HUES6 (cell line): ENCODE measurements around the gene NPEPL1.
"Not testable (repeated sequence)": the region's sequence is repeated elsewhere in the genome, so short reads cannot be mapped to it uniquely, and the experiment has no call there.

ENCODE experiments used
- H3K27ac ChIP-seq: 2 replicates; pipeline ENCODE4 v1.7.0; 2013; ENCODE audit warnings: low read depth, mild to moderate bottlenecking, low read length, inconsistent platforms
- H3K27me3 ChIP-seq: 2 replicates; pipeline ENCODE4 v1.6.1; 2013; ENCODE audit warnings: low read length; ENCODE audit not compliant: control insufficient read depth, insufficient read depth
- H3K36me3 ChIP-seq: 2 replicates; pipeline ENCODE4 v1.6.1; 2013; ENCODE audit warnings: low read length; ENCODE audit not compliant: control insufficient read depth, insufficient read depth
- H3K4me1 ChIP-seq: 2 replicates; pipeline ENCODE4 v1.6.1; 2013; ENCODE audit warnings: low read length; ENCODE audit not compliant: control insufficient read depth, insufficient read depth
- H3K4me3 ChIP-seq: 2 replicates; pipeline ENCODE4 v1.5.1; 2013; ENCODE audit warnings: low read depth, low read length
- H3K9ac ChIP-seq: one replicate; pipeline ENCODE4 v1.6.1; 2013; ENCODE audit warnings: mild to moderate bottlenecking, low read length
- H3K9me3 ChIP-seq: 2 replicates; pipeline ENCODE4 v1.6.1; 2013; ENCODE audit warnings: low read depth, low read length; ENCODE audit not compliant: control insufficient read depth, insufficient read depth

The NPEPL1 gene

GRCh38 chr20:58722877-58723627 is 30.5 kb downstream of the NPEPL1 start:
- Histone ChIP-seq H3K4me1 (no peaks in the 10 kb centered on the region), H3K9me3 (peaks cover 3% of the 10 kb centered on the region; the same call in 1 of the 2 replicates), H3K27me3 (peaks cover 3% of the 10 kb centered on the region; the same call in 1 of the 2 replicates), H3K36me3 (no peaks in the 10 kb centered on the region), H3K27ac (no peak overlapping the region), H3K4me3 (no peak overlapping the region), H3K9ac (no peak overlapping the region)

- H3K27ac ChIP-seq = no peak overlapping the region
- H3K4me1 ChIP-seq = no peaks in the 10 kb centered on the region
- no peak overlapping the region for H3K4me3 ChIP-seq
- peaks cover 3% of the 10 kb centered on the region; the same call in 1 of the 2 replicates for H3K9me3 ChIP-seq
- H3K27me3 ChIP-seq = peaks cover 3% of the 10 kb centered on the region; the same call in 1 of the 2 replicates
- H3K36me3 ChIP-seq = no peaks in the 10 kb centered on the region
- no peak overlapping the region for H3K9ac ChIP-seq
Measured at GRCh38 chr20:58723628-58723984, 31.0 kb downstream of the NPEPL1 start.

GRCh38 chr20:58726156-58726555 is 33.6 kb downstream of the NPEPL1 start:
- not testable (repeated sequence) for H3K4me3 ChIP-seq, H3K4me1 ChIP-seq, H3K9me3 ChIP-seq, H3K27me3 ChIP-seq, H3K36me3 ChIP-seq, H3K9ac ChIP-seq, H3K27ac ChIP-seq

GRCh38 chr20:58731192-58731591 is 38.6 kb downstream of the NPEPL1 start:
- peaks cover 2% of the 10 kb centered on the region; the same call in 1 of the 2 replicates for H3K9me3 ChIP-seq
- no peaks in the 10 kb centered on the region for H3K27me3 ChIP-seq
- H3K9ac ChIP-seq = no peak overlapping the region
- H3K36me3 ChIP-seq = no peaks in the 10 kb centered on the region
- H3K27ac ChIP-seq = no peak overlapping the region
- no peaks in the 10 kb centered on the region for H3K4me1 ChIP-seq
- no peak overlapping the region for H3K4me3 ChIP-seq

- no peaks in the 10 kb centered on the region for H3K36me3 ChIP-seq
- H3K27me3 ChIP-seq = no peaks in the 10 kb centered on the region
- H3K4me1 ChIP-seq = no peaks in the 10 kb centered on the region
- H3K9me3 ChIP-seq = 0 out of 2 replicates have a peak, but pooled peaks cover 2% of the 10 kb centered on the region
- H3K27ac ChIP-seq = no peak overlapping the region
- no peak overlapping the region for H3K4me3 ChIP-seq
- no peak overlapping the region for H3K9ac ChIP-seq
Measured at GRCh38 chr20:58737198-58737597, 44.6 kb downstream of the NPEPL1 start.

DNA sequence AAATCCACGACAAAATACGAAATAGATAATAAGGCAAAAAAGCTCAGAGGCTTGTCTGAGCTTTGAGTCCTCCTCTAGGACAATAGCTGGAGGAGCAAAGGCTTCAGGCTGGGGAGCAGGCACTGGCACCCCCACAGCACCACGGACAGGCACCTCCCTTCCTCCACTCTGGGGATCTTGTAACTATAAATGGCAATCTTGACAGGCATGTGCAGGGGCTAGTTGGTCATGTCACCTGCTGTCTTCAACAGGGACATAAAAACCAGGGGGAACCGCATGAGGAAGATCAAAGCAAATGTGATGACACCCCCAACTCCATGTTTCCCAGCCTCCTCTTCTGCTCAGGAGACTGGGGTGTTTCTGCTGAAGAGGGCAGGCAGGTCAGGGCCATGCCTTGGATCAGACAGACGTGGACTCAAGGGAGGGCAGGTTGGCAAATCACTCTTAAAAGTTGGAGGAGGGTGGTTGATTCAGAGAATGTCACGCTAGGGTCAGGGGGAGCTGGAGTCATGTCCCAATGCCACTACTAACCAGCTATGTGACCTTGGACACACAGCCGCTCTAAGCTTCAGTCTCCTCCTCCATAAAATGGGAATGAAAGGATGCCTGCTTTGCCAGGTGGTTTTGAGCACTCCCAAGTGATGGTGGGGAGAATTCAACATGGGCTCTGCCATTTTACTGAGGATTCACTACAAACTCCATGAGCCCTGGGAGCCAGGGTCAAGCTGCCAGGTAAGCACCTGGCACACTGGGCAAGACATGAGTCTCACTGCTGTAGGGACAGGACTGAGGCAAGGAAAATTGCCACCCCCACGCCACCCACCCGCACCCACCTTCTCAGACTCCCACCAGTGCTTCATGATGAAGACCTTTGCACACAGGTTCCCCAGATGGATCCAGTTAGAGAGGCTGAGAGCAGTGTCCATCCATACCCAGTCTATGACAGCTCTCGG is 48.0 kb downstream of the NPEPL1 start:
- H3K9ac ChIP-seq = no peak overlapping the region
- H3K4me3 ChIP-seq = no peak overlapping the region
- 0 out of 2 replicates have a peak, but pooled peaks cover 1% of the 10 kb centered on the region for H3K4me1 ChIP-seq
- no peaks in the 10 kb centered on the region for H3K27me3 ChIP-seq
- H3K9me3 ChIP-seq = 0 out of 2 replicates have a peak, but pooled peaks cover 2% of the 10 kb centered on the region
- no peak overlapping the region for H3K27ac ChIP-seq
- no peaks in the 10 kb centered on the region for H3K36me3 ChIP-seq

- H3K36me3 ChIP-seq = no peaks in the 10 kb centered on the region
- 0 out of 2 replicates have a peak, but pooled peaks cover 4% of the 10 kb centered on the region for H3K4me1 ChIP-seq
- H3K27ac ChIP-seq = no peak overlapping the region
- 0 out of 2 replicates have a peak, but pooled peaks cover 2% of the 10 kb centered on the region for H3K9me3 ChIP-seq
- no peak overlapping the region for H3K9ac ChIP-seq
- H3K4me3 ChIP-seq = no peak overlapping the region
- H3K27me3 ChIP-seq = no peaks in the 10 kb centered on the region
Measured at GRCh38 chr20:58741384-58741783, 48.8 kb downstream of the NPEPL1 start.

- Histone ChIP-seq H3K4me1 (0 out of 2 replicates have a peak, but pooled peaks cover 4% of the 10 kb centered on the region), H3K9ac (no peak overlapping the region), H3K4me3 (no peak overlapping the region), H3K27me3 (no peaks in the 10 kb centered on the region), H3K36me3 (no peaks in the 10 kb centered on the region), H3K27ac (no peak overlapping the region), H3K9me3 (0 out of 2 replicates have a peak, but pooled peaks cover 2% of the 10 kb centered on the region)
Measured at GRCh38 chr20:58742668-58743566, 50.3 kb downstream of the NPEPL1 start.

DNA sequence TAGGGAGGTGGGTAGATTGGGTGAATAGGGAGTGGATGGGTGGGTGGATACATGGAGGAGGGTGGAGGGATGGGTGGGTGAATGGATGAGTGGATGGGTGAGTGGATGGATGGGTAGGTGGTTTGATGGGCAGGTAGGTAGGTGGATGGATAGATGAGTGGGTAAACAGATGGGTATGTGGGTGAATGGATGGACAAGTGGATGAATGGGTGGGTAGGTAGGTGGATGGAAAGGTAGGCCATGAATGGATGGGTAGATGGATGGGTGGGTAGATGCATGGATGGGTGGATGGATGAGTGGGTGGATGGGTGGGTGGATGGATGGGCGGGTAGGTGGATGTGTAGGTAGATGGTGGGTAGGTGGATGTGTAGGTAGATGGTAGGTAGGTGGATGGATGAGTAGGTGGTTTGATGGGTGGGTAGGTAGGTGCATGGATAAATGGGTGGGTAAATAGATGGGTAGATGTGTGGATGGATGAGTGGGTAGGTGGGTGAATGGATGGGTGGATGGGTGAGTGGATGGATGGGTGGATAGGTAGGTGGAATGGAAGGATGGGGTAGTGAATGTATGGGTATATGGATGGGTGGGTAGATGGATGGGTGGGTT is 51.4 kb downstream of the NPEPL1 start:
- Histone ChIP-seq H3K36me3 (no peaks in the 10 kb centered on the region), H3K4me3 (no peak overlapping the region), H3K4me1 (0 out of 2 replicates have a peak, but pooled peaks cover 4% of the 10 kb centered on the region), H3K27me3 (no peaks in the 10 kb centered on the region), H3K9me3 (0 out of 2 replicates have a peak, but pooled peaks cover 2% of the 10 kb centered on the region), H3K9ac (no peak overlapping the region), H3K27ac (no peak overlapping the region)

- no peak overlapping the region for H3K9ac ChIP-seq
- H3K9me3 ChIP-seq = 0 out of 2 replicates have a peak, but pooled peaks cover 2% of the 10 kb centered on the region
- no peak overlapping the region for H3K27ac ChIP-seq
- no peaks in the 10 kb centered on the region for H3K36me3 ChIP-seq
- 0 out of 2 replicates have a peak, but pooled peaks cover 4% of the 10 kb centered on the region for H3K4me1 ChIP-seq
- H3K4me3 ChIP-seq = no peak overlapping the region
- H3K27me3 ChIP-seq = no peaks in the 10 kb centered on the region
Measured at GRCh38 chr20:58744836-58745235, 52.2 kb downstream of the NPEPL1 start.
